Common myeloid progenitor, CD34-positive (primary cell): ENCODE results near the gene DLEC1.

Source experiments
- CTCF ChIA-PET: fragments of 350-600 bp; sonication (Branson Sonifier 250); formaldehyde crosslinking; loops from one replicate; lab custom pipeline; 2021; ENCODE audit warnings: antibody characterized with exemption; lab: Charles Lee
- POLR2A ChIA-PET: fragments of 350-600 bp; sonication (Branson Sonifier 250); formaldehyde crosslinking; loops from one replicate; lab custom pipeline; 2021; ENCODE audit warnings: antibody characterized with exemption; lab: Charles Lee
- DNase-seq, 3 donors: peaks; one replicate each; pipeline versions ENCODE4 v3.0.0 to v3.0.0-alpha.2; 2013
- H3K27ac ChIP-seq, 2 experiments: 1 replicate in 1 of 2; 2 replicates in 1 of 2; pipeline ENCODE4 v1.7.0; 2013; ENCODE audit warnings: inconsistent platforms in 2 of 2, low read length in 2 of 2, mild to moderate bottlenecking in 2 of 2, low read depth in 1 of 2, moderate library complexity in 1 of 2; ENCODE audit not compliant: severe bottlenecking in 2 of 2, insufficient read depth in 1 of 2, poor library complexity in 1 of 2
- H3K27me3 ChIP-seq, 5 experiments: replicated peaks in 2 of 5; 1 replicate in 3 of 5; 2 replicates in 2 of 5; pipeline versions ENCODE4 v1.6.1 to v1.7.0; 2013; ENCODE audit warnings: low read length in 4 of 5, mild to moderate bottlenecking in 2 of 5, moderate library complexity in 2 of 5, inconsistent platforms in 1 of 5; ENCODE audit not compliant: insufficient read depth in 5 of 5, control insufficient read depth in 4 of 5
- H3K36me3 ChIP-seq, 4 experiments: 1 replicate in 2 of 4; 2 replicates in 2 of 4; pipeline versions ENCODE4 v1.6.1 to v1.7.0; 2013; ENCODE audit warnings: low read length in 3 of 4, control low read depth in 1 of 4, mild to moderate bottlenecking in 1 of 4; ENCODE audit not compliant: control insufficient read depth in 4 of 4, insufficient read depth in 4 of 4
- H3K4me1 ChIP-seq, 4 experiments: 1 replicate in 3 of 4; 2 replicates in 1 of 4; pipeline versions ENCODE4 v1.6.1 to v1.7.1; 2013; ENCODE audit warnings: low read length in 3 of 4, mild to moderate bottlenecking in 3 of 4, control low read depth in 1 of 4, inconsistent platforms in 1 of 4, moderate library complexity in 1 of 4; ENCODE audit not compliant: control insufficient read depth in 4 of 4, insufficient read depth in 4 of 4; ENCODE audit errors: control extremely low read depth in 1 of 4
- H3K4me3 ChIP-seq, 7 experiments: 1 replicate in 4 of 7; 2 replicates in 3 of 7; pipeline versions ENCODE4 v1.5.1 to v1.7.0; 2013; ENCODE audit warnings: mild to moderate bottlenecking in 7 of 7, low read length in 6 of 7, moderate library complexity in 6 of 7, inconsistent platforms in 2 of 7, low read depth in 2 of 7, control low read depth in 1 of 7; ENCODE audit not compliant: insufficient read depth in 4 of 7, control insufficient read depth in 1 of 7; ENCODE audit errors: extremely low read depth in 1 of 7
- H3K9me3 ChIP-seq, 5 experiments: 1 replicate in 4 of 5; 2 replicates in 1 of 5; pipeline versions ENCODE4 v1.6.1 to v1.7.1; 2013; ENCODE audit warnings: low read length in 4 of 5, mild to moderate bottlenecking in 2 of 5, inconsistent platforms in 1 of 5, low read depth in 1 of 5, moderate library complexity in 1 of 5; ENCODE audit not compliant: control insufficient read depth in 4 of 5, insufficient read depth in 2 of 5; ENCODE audit errors: control extremely low read depth in 1 of 5
- WGBS: methylation state at CpG from one replicate; pipeline ENCODE4 v1.1.5; 2013; ENCODE audit not compliant: insufficient coverage; 5-methylcytosine and 5-hydroxymethylcytosine counted together

DLEC1 gene

GRCh38 chr3:38168151-38169026, 129.4 kb downstream of the DLEC1 start:
- no peak for DNase-seq
- no peaks in the 10 kb centered on the region for H3K27me3 ChIP-seq
- CTCF ChIA-PET = no interaction called here
- WGBS = no CpG with 5 or more reads among the region's 4 CpGs
- no peaks in the 10 kb centered on the region for H3K9me3 ChIP-seq
- H3K27ac ChIP-seq = no peak overlapping the region
- H3K4me1 ChIP-seq = peaks cover 9 to 24% (median 20%) of the 10 kb centered on the region in 4 experiments
- H3K4me3 ChIP-seq = no peak overlapping the region
- POLR2A ChIA-PET = no interaction called here
- no peaks in the 10 kb centered on the region for H3K36me3 ChIP-seq

- POLR2A ChIA-PET = no interaction called here
- no peaks in the 10 kb centered on the region for H3K9me3 ChIP-seq
- no CpG with 5 or more reads among the region's 1 CpG for whole genome bisulfite sequencing
- H3K27me3 ChIP-seq = no peaks in the 10 kb centered on the region
- peaks cover 7 to 25% (median 19%) of the 10 kb centered on the region in 4 experiments for H3K4me1 ChIP-seq
- no peak for DNase-seq
- no peak overlapping the region for H3K4me3 ChIP-seq
- CTCF ChIA-PET = no interaction called here
- no peaks in the 10 kb centered on the region for H3K36me3 ChIP-seq
- no peak overlapping the region for H3K27ac ChIP-seq
Measured at GRCh38 chr3:38169027-38169317, 130.0 kb downstream of the DLEC1 start.

- POLR2A ChIA-PET = no interaction called here
- Histone ChIP-seq H3K9me3 (no peaks in the 10 kb centered on the region), H3K36me3 (no peaks in the 10 kb centered on the region), H3K4me1 (peaks cover 6 to 17% (median 13%) of the 10 kb centered on the region in 4 experiments), H3K4me3 (no peak overlapping the region), H3K27ac (no peak overlapping the region), H3K27me3 (no peaks in the 10 kb centered on the region)
- WGBS = 89% methylated on average over 1 of the region's 4 CpGs
- CTCF ChIA-PET = interaction anchor here (1.6 kb wide), 1 partner anchor 28 kb away, joined by 3 read pairs; no protein-coding TSS in a partner anchor
- DNase-seq = no peak
Measured at GRCh38 chr3:38170722-38171121, 131.7 kb downstream of the DLEC1 start.

- WGBS = 100% methylated on average over 1 of the region's 2 CpGs
- no peaks in the 10 kb centered on the region for H3K9me3 ChIP-seq
- no peaks in the 10 kb centered on the region for H3K27me3 ChIP-seq
- no peaks in the 10 kb centered on the region for H3K36me3 ChIP-seq
- no peak overlapping the region for H3K27ac ChIP-seq
- no peak overlapping the region for H3K4me3 ChIP-seq
- DNase-seq = no peak
- ChIA-PET CTCF (interaction anchor here (1.6 kb wide), 1 partner anchor 29 kb away, joined by 3 read pairs; no protein-coding TSS in a partner anchor), POLR2A (no interaction called here)
- peaks cover 6 to 11% (median 8%) of the 10 kb centered on the region in 4 experiments for H3K4me1 ChIP-seq
Measured at GRCh38 chr3:38171622-38172021, 132.6 kb downstream of the DLEC1 start.
